ENCODE data around the gene UFD1.
A peak's percentile ranks its signal among the peaks of the same experiment; 100 is the strongest.

The UFD1 gene

DNA sequence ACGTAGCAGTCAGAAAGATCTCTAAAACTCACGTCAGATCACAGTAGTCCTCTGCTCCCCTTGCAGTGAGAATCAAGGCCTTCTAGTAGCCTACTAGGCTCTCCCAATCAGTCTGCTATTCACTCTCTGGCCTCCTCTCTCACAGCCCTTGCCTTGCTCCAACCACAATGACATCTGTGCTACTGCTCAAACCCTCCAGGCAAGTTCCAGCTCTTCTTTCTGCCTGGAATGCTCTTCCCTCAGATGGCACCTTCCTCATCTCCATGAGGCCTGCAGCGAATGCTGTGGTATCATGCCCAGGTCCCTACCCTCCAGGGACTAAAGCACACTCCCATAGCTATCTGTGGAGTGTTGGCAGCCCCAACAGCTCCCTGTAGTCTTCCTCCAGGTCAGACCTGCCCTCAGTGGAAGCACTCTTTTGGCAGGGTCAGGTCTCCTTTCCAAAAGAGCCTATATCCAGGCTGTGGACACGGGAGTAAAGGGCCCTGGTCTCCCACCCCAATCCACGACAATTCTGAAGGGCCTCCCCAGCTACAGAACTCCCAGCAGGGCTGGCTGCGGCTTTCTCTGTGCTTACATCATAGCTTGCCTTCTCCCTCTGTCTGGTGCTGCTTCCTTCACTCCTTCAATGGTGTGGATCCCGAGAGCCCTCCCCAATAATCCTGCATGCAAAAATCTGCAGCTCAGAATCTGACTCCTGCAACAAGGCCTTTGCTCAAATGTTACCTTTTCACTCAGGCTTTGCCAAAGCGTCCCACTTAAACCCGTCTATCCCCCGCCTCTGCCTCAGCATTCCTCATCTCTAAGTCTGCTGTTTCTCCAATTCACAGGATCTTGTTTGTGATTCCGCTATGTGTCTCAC lies 56.3 kb downstream of the UFD1 start:
- no peak for DNase-seq (ENCODE audit: low read depth)

DNA sequence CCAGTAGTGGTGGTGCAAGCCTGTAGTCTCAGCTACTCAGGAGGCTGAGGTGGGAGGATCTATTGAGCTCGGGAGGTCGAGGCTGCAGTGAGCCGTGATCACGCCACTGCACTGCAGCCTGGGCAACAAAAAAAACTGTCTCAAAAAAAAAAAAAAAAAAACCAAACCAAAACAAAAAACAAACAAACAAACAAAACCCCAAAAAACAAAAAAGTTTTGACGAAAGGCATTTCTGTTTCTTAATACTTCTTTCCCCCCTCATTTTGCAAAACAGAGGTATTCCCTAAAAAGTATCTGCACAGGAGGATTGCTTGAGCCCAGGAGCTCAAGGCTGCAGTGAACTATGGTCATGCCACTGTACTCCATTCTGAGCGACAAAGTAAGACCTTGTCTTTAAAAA lies 58.7 kb downstream of the UFD1 start:
- DNase-seq (ENCODE audit: low read depth), result no peak

DNA sequence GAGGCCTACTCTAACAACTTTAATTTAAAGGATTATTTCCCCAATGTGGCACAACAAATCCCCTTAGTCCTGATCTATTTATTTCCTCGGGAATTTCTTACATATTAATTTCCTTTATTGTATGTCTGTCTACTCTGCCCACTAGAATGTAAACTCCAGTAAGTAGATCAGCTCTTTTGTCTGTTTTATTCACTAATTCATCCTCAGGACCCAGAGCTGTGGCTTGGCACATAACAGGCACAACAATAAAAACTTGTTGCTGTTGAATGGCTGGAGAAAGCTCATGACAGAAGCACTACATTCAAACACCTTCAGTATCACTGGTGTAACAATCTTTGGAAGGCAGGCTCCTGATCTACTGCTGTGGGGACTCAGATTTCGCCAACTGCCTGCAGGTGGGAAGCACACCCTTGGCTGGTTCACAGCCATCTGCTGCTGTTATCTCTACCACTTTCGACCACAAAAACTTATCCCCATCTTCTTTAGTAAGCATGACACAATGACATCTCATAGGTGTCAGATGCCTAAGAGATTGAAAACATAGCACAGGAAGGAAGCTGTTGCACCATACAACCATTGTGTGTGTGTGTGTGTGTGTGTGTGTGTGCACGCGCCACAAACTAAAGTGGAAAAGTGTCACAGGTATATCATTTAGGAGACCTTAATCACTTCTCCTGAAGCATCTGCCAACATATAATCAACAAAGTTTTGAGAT lies 59.4 kb downstream of the UFD1 start:
- peak; percentile 46 for DNase-seq (ENCODE audit: low read depth)

DNA sequence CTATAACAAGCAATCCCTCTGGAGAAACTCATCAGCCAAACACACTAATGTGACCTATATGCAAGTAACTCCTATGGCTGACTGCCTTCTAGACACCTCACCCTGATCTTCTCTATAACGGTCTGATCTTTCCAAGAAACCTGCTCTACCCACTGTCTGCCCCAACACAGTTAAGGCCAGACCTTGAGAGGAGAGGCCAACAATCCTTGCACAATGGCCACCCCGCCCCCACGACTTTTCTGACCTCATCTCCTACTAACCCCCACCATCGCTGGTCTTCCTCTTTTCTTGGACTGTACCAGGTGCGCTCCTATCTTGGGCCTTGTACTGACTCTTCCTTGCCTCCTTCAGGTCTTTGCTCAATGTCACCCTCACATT lies 59.9 kb downstream of the UFD1 start:
- DNase-seq (ENCODE audit: low read depth), result no peak

DNA sequence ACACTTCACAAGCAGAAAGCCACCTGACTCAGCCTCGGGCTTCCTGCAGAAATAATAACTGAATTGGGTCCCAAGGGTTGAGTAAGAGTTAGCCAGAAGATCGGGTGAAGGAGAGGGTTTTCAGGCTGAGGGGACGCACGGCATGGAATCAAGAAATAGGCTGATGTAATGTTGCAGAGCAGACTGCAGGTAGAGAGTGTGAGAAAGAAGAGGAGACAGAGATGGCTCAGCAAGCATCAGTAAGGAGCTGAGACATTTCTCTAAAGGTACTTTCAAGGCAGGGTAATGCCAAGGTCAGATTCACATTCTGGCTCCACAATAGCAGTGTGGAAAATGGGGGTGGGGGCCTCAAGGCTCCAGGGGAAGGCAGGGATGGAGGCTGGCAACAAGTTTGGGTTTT lies 66.1 kb downstream of the UFD1 start:
- DNase-seq (ENCODE audit: low read depth), result no peak

DNA sequence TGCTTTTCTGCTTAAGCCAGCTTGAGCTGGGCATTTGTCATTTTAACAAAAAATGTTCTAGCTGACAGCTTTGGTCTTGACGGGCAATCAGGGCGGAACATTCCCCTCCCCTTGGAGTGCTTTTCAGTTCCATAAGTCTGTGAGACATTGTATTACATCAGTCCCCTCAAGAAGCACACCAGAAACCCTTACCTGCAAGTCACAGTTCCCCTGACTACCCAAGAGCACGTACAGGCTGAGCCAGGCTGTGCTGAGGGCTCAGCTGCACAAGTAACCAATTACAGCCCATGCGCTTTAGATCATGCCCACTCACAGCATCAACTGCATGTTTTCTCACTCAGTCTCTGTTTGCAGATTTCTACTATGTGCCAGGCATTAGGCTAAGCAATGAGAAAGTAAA lies 66.5 kb downstream of the UFD1 start:
- no peak for DNase-seq (ENCODE audit: low read depth)

DNA sequence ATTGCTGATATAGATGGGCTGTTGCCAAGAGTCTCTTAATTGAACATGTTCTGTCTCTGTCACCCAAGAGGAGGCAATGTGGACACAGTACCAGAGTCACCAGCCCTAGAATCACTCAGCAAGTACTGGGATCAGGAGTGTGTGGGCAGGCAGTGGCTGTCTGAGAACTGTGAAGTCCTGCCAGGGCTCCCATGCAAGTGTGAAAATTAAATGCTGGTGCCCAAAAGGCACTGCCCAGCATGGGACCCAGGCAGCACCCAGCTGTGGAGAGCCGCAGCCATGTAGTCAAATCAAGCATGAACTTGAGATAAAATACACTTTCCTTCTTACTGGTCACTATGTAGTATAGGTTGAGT lies 67.3 kb downstream of the UFD1 start:
- DNase-seq (ENCODE audit: low read depth), result no peak

DNA sequence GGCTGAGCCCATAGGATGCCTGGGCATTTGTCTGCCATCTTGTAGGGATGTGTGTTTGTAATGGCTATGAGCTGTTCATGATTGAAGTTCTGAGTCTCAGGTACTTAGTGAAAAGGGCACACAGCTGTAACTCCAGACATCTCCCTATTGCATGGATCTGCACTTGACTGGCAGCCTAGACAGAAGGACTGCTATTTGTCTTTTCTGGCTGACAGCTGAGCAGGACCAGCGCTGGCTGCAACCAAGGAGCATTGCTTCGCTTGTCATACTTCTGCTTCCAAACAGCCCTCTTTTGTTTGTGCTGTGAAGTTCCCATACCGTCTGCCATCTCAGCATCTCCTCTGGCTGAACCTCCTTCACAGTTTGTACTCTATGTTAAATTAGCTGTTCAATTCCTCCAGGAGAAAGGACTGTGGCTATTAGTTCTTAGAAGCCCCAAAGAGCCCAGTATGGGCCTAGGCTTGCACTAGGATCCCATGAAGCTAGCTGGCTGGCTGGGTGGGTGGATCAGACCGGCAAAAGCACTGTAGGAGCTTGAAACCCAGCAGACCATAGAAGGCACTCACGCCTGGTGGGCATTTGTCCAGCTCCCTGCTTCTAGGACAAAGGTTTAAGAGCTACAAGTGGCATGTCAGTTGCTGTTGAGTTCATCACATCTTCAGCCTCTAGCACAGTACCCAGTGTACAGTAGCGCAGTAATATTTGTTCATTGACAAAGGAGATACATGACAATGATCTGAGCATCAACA lies 67.9 kb downstream of the UFD1 start:
- DNase-seq (ENCODE audit: low read depth), result no peak

DNA sequence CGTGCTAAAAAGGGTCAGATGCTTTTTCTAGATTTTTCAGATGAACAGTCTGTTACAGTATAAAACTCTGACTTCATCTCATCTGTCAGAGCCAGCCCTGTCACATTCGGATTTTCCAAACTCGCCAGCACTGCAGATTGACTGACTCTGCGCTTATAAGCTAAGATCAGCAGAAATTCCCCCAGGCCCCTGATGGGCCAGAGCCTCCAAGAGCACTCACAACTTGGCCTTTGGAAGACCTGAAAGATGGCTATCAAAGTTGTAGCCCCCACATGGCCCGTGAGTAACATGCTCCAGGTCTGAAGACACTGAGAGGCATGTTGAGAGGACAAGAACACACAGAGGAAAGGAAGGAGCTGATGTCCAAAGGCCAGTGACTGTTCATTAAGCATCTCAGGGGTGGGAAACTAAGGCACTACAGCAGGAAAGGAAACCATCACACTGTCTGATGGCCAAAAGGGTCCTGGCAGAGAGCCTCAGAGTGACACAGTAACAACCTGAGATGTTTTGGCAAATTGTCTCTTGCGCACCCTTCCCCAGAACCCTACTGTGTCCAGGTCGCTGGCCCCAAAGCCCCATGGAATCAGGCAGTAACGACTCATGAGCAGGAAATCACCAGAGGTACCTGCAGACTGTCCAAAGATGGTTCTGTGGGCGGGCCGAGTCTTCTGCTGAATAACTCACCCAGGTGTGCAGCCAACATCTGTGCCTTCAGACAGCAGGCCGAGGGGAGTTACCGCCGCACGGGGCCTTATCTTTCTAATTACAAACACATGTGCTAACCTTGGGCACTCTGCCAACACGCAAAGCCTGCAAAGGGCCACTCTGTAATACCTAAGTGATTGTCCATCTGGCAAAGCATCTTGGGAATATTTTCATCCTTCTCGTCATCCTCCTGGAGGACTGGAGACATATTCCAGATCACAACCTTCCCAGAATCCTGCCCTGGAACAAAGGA lies 71.1 kb downstream of the UFD1 start:
- DNase-seq (ENCODE audit: low read depth), result peak; percentile 49

DNA sequence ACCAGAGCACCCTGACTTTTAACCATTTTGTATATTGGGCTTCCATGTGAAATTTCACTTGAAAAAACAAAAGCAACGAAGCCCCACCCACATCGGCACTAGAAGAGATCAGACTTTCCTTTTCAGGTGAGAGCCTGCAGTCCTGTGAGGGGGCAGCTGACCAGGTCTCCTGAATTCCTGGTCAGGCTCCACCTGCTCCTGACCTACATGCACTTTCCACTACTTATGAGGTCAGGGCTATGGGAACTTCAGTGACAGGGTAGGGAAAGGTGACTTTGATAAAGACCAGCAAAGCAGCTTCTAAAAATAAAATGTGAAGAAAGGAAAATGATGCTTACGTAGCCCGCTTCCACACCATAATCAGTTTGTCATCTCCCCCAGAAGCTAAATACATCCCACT lies 72.1 kb downstream of the UFD1 start:
- no peak for DNase-seq (ENCODE audit: low read depth)

DNA sequence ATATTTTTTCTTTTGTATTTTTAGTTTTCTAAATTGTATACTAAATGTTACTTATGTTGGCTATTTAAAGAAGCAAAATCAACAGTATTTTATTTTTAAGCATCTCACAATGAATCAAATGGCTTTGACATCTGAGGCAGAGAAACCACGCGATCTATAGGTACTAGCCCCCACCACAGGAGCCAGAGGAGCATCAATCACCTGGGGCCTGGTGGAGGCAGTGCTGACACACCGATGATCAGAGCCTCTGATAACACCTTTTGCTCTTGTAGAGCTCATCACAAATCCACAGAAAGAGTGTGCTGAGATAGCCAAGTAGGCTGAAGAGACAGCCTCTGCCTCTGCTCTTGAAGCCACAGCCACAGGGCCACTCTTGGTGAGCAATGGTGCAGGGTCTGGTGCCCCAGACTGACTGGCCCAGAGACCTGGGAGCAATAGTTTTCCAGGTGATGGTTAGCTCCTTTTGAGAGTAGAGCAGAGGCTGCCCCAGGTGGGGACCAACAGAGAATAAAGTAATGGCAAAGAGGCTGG lies 72.6 kb downstream of the UFD1 start:
- no peak for DNase-seq (ENCODE audit: low read depth)

DNA sequence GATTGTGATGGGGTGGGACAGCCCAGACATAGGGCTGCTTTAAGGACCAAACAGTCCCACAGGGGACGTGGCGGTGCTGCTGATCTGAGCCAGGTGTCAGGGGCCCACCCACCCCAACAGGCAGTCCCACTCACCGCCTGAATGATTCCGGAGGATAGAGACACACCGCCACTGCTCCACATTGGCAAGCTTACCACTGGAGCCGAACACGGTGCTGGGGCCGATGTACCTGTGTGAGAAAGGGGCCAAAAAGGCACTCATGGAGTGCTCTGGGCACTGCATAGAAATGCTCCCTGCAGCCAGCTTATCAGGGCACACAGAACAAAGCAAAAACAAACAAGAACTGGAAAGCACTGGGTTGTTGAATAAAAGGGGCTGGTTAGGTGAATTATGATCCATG lies 73.3 kb downstream of the UFD1 start:
- DNase-seq (ENCODE audit: low read depth), result no peak

DNA sequence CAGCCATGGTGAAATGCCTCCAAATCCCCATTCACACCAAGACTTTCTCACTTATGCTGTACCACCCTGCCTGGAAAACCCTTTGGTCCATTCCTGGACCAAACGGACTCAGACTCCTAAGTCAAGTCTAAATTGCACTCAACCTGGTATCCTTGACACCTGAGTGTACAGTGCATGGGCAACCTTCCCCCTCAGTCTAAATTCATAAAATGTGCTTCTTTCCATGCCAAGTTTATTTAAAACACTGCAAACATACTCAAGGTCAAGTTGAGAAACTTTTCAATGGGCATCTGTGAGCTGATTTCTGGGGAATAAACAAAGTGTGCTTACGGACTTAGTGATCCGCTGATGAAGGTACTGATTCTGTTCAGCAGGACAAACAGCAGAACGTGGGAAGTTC lies 73.9 kb downstream of the UFD1 start:
- DNase-seq (ENCODE audit: low read depth), result no peak

DNA sequence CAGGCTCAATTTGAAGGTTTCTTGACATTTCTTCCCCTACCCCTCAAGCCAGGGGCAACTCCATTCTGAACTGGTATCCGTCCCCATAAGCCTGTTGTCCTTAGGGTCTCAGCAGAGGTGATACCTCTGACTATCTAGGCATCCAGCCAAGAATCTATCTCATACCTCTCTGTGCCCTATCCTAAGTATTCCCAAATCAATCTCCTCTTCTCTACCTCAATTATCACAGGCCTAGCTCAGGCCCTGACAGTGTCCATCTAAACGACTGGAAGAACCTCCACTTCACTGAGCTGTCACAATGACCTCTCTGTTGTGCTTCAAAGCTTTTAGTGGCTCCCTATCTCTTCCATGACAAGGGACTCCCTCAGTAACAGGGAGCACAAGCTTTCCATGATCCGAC lies 74.3 kb downstream of the UFD1 start:
- DNase-seq (ENCODE audit: low read depth), result no peak

DNA sequence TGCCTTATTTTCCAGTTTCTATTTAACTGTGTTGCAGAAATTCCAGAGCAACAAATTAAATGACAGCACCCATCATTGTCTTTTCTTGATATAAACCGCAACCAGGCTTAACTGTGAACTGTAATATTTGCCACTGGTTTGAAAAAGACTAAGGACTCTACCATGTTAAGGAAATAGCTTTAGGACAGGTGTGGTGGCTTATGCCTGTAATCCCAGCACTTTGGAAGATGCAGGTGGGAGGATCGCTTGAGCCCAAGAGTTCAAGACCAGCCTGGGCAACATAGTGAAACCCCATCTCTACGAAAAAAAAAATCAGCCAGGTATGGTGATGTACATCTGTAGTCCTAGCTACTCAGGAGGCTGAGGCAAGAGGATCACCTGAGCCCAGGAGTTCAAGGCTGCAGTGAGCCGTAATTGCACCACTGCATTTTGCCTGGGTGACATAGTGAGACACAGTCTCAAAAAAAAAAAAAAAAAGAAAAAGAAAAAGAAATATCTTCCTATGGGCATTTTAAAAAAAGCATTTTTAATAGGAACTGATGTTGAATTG lies 76.3 kb downstream of the UFD1 start:
- DNase-seq (ENCODE audit: low read depth), result no peak

DNA sequence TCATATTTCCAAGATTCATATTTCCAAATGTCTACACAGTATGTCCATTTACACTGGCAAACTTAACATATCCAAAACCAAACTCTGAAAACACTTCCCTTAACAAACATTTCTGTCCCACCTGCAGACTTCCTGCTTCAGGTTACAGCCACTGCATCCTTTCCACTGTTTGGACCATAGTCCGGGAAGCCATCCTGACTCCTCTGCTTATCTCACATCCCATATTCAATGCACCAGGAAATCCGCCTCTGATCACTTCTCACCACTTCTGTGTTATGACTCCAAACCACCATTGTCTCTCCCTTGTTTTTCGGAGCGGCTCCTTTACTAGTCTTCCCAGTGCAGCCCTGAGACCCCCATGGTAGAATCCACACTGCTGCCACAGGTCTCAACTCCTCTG lies 77.5 kb downstream of the UFD1 start:
- no peak for DNase-seq (ENCODE audit: low read depth)

DNA sequence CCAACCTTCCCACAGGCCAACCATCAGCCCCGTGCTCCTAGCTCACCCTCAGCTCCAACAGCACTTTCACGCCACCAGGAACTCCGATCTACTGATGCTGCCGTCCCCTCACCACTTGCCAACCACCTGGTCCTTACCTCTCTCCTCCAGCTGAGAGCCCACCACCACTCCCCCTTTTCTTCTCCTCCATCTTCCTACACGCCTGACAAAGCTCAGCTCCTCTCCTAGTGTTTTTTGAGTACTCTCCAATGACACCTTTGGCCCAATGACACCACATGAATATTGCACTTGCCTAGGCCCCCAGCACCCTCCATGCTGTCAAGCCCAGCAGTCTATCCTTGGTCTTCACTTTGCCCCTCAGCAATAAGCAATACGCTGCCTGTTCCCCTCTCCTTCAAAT lies 78.1 kb downstream of the UFD1 start:
- DNase-seq (ENCODE audit: low read depth), result no peak
